ENCODE measurements around the gene MAIP1. TPM values are rescaled to one million over a fixed set of nuclear protein-coding genes. Genes with fewer than 3 reads are reported as not detected.
"Not testable (repeated sequence)": the region's sequence is repeated elsewhere in the genome, so short reads cannot be mapped to it uniquely, and the experiment has no call there.

The MAIP1 gene
- 22.9 and 29.8 TPM in 2 replicates for total RNA-seq

GRCh38 chr2:199955339-199956061, at the start of gene MAIP1, which contains the start of gene TYW5:
Gene MAIP1 (plus strand): TSS chr2:199955582. CDS start chr2:199955799, 217 bp downstream.
Gene TYW5 (minus strand): TSS chr2:199955491. CDS start chr2:199955470, 21 bp downstream.
- TF ChIP-seq CTCF (IDR thresholded peaks at IDR 0.05; ENCODE audit: insufficient read depth, low read depth, low read length), result peak; percentile 23
- H3K4me3 ChIP-seq (ENCODE audit: low read depth, low read length), result peak within 1 kb of the TSS; percentile 89
- peak; percentile 89 for DNase-seq (ENCODE audit: low read depth)

GRCh38 chr2:199907008-199907714, 48.2 kb upstream of the MAIP1 start:
- DNase-seq (ENCODE audit: low read depth), result no peak
- no peak for TF ChIP-seq CTCF (IDR thresholded peaks at IDR 0.05; ENCODE audit: insufficient read depth, low read depth, low read length)
- H3K4me3 ChIP-seq (ENCODE audit: low read depth, low read length), result no peak overlapping the region

GRCh38 chr2:199910338-199911051, 44.9 kb upstream of the MAIP1 start:
- TF ChIP-seq CTCF (IDR thresholded peaks at IDR 0.05; ENCODE audit: insufficient read depth, low read depth, low read length), result no peak
- peak overlapping the region; percentile 51 for H3K4me3 ChIP-seq (ENCODE audit: low read depth, low read length)

GRCh38 chr2:199911052-199911876, 44.1 kb upstream of the MAIP1 start, which contains the start of gene C2orf69:
Gene C2orf69 (plus strand): TSS chr2:199911293. CDS start chr2:199911439, 146 bp downstream.
- TF ChIP-seq CTCF (IDR thresholded peaks at IDR 0.05; ENCODE audit: insufficient read depth, low read depth, low read length), result no peak
- peak within 1 kb of the TSS; percentile 88 for H3K4me3 ChIP-seq (ENCODE audit: low read depth, low read length)
- peak; percentile 99 for DNase-seq (ENCODE audit: low read depth)

More at GRCh38 chr2:199910338-199911051, 44.9 kb upstream of the MAIP1 start:
- no peak for DNase-seq (ENCODE audit: low read depth)

- no peak for DNase-seq (ENCODE audit: low read depth)
- no peak for TF ChIP-seq CTCF (IDR thresholded peaks at IDR 0.05; ENCODE audit: insufficient read depth, low read depth, low read length)
- peak overlapping the region; percentile 88 for H3K4me3 ChIP-seq (ENCODE audit: low read depth, low read length)
Measured at GRCh38 chr2:199911877-199912161, 43.6 kb upstream of the MAIP1 start.

GRCh38 chr2:199912553-199913114, 42.7 kb upstream of the MAIP1 start:
- H3K4me3 ChIP-seq (ENCODE audit: low read depth, low read length), result peak overlapping the region; percentile 88
- not testable (repeated sequence) for DNase-seq (ENCODE audit: low read depth)
